Measurements from ENCODE around the gene SETD2.
"Not testable (repeated sequence)": the region's sequence is repeated elsewhere in the genome, so short reads cannot be mapped to it uniquely, and the experiment has no call there.

SETD2 gene

DNA sequence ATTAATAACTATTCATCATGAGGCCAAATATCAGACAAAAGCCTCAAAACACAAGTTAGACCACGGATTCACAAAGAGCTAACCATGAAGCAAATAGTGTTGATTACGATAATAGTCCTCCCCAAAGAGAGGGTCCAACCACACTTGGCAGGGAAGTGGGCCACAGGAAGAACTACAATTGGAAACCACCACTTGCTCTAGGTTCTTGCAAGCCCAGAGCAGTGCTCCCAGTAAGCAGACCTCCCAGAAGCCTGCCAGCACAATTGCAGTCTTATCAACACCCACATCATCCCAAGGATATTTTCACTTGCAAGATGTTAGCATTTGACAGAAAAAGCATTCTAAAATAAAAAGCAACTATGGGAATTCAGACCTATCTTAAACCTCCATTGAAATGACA is 11.3 kb downstream of the SETD2 start:
- no peak for DNase-seq (ENCODE audit: low read depth)

DNA sequence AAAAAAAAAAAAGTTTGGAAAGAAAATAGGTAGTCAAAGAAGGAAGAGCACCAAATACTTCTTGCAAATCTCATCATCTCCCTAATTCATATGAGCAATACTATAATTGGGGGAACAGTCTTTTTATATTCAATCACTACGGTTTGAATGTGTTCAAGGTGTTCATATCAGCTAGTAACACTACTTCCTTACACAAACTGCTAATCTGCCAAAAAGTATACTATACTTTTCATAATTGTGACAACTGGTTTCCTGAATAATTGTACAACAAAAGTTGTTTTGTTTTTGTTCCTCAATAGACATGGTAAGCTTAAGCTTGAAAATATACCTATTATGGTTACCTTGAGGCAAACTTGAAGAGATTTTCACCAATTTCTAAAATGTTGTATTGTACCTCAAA is 12.1 kb downstream of the SETD2 start:
- DNase-seq (ENCODE audit: low read depth), result no peak

DNA sequence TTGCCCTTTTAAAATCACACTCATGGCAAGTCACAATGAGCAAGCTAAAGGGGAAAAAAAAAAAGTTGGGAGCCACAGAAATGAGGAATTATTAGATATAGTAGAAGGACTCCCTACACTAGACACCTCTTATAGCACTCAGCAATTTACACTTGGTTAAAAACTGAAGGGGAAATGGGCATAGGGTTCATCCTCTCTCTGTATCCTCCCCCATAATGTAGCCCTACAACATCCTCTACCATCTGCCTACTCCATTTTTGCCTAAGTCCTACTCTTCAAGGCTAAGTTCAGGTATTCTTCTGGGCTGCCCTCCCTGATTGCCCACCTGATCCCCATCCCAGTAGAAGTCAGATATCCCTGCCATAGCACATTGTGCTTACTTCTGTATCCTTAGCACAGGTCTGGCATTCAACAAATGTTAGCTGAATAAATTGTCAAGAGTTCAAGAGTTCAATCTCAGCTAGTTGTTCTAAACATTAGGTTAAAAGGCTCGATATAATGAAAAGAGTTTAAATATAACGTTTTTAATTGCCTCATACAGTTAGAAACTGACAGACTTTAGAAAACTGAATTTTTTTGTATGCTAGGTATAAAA is 14.5 kb downstream of the SETD2 start:
- DNase-seq (ENCODE audit: low read depth), result no peak

DNA sequence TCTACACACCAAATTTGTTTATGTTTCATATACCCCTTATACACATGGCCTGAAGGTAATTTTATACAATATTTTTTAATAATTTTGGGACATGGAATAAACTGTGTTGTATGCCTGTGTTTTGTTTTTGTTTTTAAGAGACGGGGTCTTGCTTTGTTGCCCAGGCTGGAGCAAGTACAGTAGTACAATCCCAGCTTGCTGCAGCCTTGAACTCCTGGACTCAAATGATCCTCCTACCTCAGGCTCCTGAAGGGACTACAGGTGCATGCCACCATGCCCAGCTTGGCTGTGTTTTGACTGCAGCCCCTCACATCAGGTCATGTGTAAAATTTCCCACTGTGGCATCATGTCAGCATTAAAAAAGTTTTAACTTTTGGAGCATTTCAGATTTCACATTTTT is 18.6 kb downstream of the SETD2 start:
- no peak for DNase-seq (ENCODE audit: low read depth)

DNA sequence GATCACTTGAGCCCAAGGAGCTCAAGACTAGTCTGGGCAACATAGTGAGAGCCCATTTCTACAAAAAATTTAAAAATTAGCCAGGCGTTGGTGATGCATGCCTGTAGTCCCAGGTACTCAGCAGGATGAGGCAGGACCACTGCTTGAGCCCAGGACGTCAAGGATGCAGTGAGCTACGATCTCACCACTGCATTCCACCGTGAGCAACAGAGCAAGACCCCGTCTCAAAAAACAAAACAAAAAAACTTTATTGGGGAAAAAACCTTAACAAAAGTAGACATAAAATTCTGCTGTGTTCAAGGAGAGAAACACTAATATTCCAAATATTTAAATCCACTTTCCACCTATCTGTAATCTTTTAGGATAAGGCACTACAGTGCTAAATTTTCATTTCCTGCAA is 20.8 kb downstream of the SETD2 start:
- no peak for DNase-seq (ENCODE audit: low read depth)

DNA sequence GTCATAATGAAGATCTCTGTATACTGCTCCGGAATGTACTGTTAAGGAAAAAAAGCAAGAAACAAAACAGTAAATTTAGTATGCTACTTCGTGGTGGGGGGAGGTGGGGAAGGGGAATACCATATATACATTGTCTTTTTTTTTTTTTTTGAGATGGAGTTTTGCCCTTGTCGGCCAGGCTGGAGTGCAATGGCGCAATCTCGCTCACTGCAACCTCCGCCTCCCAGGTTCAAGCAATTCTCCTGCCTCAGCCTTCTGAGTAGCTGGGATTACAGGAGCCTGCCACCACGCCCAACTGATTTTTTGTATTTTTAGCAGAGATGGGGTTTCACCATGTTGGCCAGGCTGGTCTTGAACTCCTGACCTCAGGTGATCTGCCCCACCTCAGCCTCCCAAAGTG is 21.4 kb downstream of the SETD2 start:
- DNase-seq (ENCODE audit: low read depth), result not testable (repeated sequence)

DNA sequence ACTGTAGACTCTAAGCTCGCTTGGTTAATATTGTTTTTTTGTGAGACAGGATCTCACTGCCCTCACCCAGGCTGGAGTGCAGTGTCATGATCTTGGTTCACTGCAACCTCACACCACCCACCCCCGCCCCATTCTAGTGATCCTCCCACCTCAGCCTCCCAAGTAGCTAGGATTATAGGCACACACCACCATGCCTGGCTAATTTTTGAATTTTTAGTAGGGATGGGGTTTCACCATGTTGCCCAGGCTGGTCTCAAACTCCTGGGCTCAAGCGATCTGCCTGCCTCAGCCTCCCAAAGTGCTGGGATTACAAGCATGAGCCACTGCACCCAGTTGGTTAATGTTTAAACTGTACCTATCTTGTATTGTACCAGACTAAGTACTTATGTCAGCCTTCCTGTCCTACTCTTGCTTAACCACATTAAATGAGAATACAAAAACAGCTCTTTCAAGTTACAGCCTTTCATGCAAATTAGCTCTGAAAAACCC is 22.9 kb downstream of the SETD2 start:
- not testable (repeated sequence) for DNase-seq (ENCODE audit: low read depth)

DNA sequence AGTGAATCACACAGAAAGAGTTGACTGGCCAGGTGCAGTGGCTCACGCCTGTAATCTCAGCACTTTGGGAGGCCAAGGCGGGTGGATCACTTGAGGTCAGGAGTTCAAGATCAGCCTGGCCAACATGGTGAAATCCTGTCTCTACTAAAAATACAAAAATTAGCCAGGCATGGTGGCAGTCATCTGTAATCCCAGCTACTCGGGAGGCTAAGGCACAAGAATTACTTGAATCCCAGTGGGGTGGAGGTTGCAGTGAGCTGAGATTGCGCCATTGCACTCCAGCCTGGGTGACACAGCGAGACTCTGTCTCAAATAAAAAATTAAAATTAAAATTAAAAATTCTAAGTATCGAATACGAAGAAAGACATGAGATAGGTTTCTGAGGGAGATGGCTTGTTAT is 23.4 kb downstream of the SETD2 start:
- DNase-seq (ENCODE audit: low read depth), result not testable (repeated sequence)

DNA sequence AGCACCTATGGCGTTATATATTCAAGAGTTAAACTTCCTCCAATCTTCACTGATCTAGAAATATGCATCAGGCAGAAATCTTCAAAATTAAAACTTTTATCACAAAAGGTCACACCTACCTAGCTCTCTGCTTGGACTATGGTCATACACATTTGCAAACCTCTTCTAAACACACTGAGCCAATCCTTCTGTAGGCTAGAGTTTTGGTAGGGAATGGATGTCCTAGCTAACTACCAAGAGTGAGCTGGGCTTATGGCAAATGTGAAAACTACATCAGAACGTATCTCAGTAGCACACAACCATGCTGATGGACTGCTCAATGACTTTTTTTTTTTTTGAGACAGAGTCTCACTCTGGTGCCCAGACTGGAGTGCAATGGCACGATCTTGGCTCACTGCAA is 29.6 kb downstream of the SETD2 start:
- no peak for DNase-seq (ENCODE audit: low read depth)

DNA sequence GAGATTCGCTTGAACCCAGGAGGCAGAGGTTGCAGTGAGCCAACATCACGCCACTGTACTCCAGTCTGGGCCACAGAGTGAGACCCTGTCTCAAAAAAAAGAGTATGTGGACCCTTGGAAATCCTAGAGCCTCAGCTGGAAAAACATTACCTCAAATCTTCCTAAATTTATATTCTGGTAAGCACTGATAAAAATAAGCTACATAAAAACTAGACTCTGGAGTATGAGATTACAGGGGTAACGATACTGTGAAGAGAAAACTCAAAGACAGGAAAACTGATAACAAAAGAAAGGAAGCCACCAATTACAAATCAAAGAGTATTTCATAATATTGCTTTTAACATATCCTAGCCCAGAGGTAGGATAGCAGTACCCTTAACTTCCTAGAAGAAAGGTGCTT is 30.3 kb downstream of the SETD2 start:
- DNase-seq (ENCODE audit: low read depth), result no peak

DNA sequence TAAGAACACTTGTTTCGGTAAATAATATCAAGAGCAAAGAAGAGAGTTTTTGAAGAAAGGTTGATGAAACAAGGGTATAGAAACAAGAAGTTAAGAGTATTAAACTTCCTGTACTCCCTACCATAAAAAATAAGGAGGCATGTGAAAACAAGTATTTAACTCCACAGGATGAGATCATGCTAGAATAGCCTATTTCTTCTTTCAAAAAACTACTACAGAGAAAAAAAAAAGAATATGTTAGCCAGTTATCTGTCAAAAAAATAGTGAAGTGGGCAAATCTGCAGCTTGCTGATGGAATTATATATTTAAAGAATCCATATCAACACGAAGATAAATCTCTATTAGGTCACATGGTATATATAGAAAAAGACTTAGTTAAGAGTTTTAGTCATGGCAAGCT is 33.4 kb downstream of the SETD2 start:
- no peak for DNase-seq (ENCODE audit: low read depth)

DNA sequence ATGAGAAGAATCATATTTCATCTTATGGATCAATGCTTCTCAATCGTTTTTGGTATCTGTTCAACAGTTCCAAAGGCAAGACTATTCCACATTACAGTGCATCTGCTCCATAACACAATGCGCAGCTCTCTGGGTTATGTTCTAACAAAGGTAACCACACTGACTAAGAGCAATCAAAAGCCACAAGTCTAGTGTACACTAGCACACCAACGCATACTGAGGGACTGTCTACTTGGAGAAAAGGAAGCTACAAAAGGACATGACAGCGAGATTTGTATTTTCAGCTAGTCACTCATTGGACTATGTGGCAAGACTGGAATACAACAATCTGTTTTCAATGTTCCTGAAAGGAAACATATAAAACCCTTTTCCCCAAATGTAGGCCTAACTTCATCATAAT is 35.8 kb downstream of the SETD2 start:
- no peak for DNase-seq (ENCODE audit: low read depth)

DNA sequence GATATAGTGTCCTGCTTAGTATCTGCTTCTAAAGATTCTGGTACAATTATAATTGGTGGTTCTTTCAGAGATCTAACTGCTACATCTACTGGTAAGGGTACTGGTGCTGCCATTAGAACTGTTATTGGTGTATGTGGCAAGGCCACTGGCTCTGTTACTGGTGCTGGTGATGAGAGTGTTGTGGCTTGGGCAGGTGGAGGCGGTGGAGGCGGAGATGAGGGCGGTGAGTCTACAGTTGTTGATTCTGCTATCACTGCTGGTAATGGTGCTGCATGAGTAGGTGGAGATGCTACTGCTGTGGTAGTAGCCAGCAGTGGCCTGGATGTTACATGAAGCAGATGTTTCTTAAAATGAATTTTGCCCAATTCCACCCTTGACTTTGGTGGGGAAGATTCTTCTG is 40.1 kb downstream of the SETD2 start:
- DNase-seq (ENCODE audit: low read depth), result no peak

DNA sequence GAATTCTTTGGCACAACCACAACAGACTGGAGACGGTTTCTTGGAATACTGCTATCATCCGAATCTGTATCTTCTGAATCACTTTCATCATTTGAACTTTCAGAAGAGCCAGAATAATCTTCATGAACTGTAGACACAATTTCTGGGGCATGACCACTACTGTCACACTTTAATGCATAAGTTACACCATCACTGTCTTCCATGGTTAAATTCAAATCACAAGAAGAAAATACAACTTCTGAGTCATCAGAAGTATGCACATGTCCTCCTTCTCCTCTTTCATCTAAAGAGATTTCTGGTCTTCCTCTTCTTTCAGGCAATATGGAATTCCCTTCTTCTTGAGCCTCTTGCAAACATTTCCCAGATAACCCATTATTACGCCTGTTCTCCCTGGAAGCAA is 42.5 kb downstream of the SETD2 start:
- no peak for DNase-seq (ENCODE audit: low read depth)

DNA sequence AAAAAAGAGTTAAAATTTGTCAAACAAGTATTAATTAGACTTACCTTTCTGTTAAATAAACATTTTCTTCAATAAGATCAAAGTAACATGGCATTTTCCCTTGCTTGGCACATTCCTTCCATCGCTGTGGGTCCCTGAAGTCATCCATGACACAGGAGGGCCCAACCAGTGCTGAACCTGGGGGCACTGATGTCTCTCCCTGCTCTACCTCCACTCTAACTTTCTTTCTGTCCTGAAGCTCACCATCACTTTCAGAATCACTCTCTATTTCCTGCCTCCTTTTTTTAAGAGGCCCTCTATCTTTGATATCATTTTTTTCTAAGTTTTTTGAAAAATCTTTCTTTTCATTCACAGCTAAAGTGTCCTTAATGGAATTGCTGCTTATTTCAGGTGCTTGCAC is 43.8 kb downstream of the SETD2 start:
- no peak for DNase-seq (ENCODE audit: low read depth)

DNA sequence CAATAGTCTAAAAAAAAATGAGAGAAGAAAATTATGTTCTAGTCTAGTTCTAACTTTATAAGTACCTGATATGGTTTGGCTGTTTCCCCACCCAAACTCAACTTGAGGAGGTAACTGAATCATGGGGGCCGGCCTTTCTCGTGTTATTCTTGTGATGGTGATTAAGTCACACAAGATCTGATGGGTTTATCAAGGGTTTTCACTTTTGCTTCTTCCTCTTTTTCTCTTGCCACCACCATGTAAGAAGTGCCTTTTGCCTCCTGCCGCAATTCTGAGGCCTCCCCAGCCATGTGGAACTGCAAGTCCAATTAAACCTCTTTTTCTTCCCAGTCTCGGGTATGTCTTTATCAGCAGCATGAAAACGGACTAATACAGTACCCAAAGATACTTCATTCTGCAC is 44.5 kb downstream of the SETD2 start:
- DNase-seq (ENCODE audit: low read depth), result not testable (repeated sequence)

DNA sequence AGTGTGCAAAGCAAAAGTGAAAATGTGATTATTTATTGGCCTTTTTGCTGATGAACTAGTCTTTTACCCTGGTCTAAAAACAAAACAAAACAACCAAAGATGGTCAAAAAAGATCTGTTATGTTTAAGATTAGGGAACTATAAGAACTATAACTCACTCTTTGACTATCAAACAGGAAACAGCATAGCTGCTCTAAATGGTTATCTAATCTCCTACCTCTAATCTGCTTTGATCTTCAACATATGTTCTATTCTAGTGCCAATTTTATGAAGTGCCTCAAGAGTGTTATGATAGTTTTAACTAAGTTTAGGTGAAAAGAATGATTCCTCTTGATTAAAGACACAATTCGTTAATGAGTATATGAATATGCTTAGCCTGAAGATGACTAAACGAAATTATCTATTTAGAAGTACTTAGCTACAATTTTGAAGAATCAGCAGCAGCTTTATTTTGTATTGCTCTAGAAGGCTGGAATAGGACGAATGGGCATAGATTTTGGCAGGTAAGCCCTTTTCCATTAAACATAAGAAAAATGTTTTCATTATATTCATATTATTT is 46.0 kb downstream of the SETD2 start:
- no peak for DNase-seq (ENCODE audit: low read depth)

DNA sequence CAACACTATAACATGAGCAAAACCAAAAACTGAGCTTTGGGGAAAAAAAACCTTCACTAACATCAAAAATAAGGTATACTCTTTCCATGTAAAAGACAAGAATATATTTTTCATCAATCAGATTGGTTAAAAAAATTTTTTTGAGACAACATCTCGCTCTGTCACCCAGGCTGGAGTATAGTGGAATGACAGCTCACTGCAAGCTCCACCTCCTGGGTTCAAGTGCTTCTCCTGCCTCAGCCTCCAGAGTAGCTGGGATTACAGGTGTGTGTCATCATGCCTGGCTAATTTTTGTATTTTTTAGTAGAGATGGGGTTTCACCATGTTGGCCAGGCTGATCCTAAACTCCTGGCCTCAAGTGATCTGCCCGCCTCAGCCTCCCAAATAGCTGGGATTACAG is 48.4 kb downstream of the SETD2 start:
- not testable (repeated sequence) for DNase-seq (ENCODE audit: low read depth)

DNA sequence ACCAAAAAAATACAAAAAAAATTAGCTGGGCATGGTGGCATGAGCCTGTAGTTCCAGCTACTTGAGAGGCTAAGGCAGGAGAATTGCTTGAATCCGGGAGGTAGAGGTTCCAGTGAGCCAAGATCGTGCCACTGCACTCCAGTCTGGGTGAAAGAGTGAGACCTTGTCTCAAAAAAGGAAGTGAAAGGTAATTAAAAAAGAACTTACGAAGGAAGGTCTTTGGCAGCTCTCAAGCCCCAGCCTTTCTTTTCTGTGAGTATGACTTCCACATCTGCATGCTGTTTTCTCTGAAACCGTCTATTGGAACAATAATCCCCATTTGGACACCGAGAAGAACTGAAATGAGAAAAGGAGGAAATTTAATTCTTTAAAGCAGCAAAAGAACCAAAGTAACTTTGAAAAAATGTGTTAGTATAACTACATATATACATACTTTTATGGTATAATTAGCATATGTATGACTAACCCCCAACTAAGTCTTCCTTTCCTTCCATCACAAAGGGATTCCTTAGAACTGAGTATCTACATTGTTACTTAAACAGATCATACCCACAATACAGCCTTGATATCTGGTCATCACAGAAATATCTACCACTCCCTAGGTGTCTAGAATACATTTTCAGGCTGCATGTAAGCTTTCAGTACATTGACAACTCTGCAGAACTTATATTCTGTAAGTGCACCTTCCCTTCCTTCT is 50.1 kb downstream of the SETD2 start:
- no peak for DNase-seq (ENCODE audit: low read depth)

DNA sequence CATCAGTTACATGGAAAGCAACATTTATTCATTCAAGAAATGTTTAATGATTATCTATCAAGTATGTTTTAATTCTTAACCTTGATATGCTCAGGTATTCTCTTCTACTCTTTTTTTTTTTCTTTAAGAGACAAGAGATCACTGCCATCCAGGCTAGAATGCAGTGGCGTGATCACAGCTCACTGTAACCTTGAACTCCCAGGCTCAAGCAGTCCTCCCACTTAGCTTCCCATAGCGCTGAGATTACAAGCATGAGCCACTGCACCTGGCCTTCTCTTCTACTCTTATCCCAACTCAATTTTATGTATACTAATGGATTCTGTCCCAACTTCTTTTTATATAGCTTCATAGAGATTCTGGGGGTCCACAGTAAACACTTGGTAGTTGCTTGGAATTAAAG is 50.9 kb downstream of the SETD2 start:
- DNase-seq (ENCODE audit: low read depth), result no peak

DNA sequence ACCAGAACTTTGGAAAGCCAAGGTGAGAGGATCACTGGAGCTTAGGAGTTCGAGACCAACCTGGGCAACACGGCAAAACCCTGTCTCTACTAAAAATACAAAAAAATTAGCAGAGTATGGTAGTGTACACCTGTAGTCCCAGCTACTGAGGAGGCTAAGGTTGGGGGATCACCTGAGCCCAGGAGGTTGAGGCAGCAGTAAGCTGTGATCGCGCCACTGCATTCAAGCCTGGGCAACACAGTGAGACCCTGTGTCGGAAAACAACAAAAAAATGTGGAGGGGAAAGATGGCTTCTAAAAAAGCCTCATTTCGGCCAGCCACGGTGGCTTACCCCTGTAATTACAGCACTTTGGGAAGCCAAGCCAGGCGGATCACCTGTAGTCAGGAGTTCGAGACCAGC is 54.5 kb downstream of the SETD2 start:
- no peak for DNase-seq (ENCODE audit: low read depth)

DNA sequence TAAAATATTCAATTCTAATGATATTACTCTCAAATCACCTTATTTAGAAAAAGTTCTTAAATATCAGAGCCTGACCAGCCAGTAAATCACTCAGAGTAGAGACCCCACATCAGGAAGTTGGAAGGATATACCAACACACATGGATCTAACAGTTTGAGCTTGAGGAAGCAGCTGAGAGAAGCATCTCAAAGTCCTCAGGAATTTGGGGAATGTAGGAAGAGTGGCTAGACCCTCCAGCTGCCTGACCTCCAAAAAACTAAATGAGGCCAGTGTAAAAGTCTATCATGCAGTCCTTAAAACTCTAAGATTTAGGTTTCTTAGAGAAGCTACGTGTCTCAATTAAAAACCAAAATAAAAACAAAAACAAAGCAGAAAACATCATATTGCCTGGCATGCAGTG is 55.4 kb downstream of the SETD2 start:
- DNase-seq (ENCODE audit: low read depth), result no peak

DNA sequence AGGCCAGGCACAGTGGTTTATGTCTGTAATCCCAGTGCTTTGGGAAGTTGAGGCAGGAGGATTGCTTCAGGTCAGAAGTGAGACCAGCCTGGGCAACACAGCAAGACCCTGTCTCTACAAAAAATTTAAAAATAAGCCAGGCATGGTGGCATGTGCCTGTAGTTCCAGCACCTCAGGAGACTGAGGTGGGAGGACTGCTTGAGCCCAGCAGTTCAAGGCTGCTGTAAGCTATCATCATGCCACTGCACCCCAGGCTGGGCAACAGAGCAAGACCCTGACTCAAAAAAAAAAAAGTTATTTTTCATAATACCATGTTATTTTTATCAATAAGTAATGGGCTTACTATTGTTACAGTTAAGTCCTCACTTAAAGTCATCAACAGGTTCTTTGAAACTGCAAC is 59.7 kb downstream of the SETD2 start:
- DNase-seq (ENCODE audit: low read depth), result no peak

DNA sequence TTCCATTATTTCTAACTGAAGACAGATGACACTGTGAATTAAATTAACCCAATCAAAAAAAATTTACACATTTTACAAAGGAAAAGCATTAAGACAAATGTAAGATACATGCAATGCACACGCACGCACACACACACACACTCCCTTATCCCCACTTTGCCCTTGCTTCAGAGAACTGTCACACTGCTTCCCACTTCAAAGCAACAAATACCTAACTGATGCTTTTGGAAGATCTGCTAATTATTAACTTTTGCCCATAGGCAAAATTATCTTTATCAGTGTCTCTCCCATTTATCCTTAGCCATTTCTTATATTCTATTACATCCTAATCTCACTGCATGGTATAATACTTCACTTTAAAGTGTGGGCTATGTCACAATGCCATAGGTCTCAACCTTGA is 60.3 kb downstream of the SETD2 start:
- no peak for DNase-seq (ENCODE audit: low read depth)
